Measurements from ENCODE around the gene OLFML2A.

The OLFML2A gene

DNA sequence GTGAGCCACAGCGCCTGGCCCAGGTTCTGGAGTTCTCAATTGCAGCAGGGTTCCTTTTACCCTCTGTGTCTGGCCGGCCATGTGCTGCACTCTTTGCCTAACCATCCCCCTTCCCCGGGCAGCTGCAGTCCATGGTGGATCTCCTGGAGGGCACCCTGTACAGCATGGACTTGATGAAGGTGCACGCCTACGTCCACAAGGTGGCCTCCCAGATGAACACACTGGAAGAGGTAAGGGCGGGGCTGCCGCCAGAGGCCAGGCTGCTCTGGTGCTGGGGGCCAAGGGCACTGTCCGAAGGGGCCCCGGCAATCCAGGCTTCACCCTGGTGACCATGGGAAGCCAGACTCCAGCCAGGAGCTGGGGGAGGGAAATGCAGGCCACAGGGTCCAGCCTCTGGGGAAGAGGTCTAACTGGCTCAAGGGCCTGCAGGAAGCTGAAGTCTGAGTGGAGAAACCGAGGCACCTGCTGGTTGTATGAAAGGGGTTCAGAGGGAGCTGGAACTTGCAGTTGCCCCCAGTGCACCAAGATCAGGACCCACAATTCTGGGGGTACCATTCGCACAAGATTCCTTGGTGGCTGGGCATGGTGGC is 18.1 kb downstream of the OLFML2A start:
- no peak for DNase-seq (ENCODE audit: low read depth in 2 of 2, low spot score in 1 of 2)

DNA sequence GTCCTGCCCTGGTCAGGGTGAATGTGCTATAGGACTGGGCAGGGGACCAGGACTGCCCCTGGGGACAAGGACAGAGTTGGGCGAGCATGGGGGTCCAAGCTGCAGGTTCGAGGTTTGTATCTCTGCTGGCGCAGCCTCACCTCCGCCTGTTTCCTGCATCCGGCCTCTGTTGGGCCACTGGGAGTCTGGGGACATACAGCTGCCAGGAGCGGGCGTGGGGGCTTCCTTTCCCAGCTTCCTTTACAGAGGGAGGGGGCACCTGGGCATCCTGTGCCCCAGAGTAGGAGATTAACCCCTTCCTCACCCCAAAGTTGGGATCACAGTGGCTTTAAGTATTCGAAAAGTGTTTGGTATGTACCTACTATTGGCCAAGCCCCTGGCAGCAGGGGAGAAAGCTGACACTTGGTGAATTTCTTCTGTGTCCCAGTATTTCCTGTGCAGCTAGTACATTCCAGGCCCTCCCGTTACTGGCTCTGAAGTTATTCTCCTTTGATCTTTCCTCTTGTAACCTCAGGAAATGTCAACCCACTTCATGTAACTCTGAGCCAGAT is 19.0 kb downstream of the OLFML2A start:
- DNase-seq (ENCODE audit: low read depth in 2 of 2, low spot score in 1 of 2) = no peak

DNA sequence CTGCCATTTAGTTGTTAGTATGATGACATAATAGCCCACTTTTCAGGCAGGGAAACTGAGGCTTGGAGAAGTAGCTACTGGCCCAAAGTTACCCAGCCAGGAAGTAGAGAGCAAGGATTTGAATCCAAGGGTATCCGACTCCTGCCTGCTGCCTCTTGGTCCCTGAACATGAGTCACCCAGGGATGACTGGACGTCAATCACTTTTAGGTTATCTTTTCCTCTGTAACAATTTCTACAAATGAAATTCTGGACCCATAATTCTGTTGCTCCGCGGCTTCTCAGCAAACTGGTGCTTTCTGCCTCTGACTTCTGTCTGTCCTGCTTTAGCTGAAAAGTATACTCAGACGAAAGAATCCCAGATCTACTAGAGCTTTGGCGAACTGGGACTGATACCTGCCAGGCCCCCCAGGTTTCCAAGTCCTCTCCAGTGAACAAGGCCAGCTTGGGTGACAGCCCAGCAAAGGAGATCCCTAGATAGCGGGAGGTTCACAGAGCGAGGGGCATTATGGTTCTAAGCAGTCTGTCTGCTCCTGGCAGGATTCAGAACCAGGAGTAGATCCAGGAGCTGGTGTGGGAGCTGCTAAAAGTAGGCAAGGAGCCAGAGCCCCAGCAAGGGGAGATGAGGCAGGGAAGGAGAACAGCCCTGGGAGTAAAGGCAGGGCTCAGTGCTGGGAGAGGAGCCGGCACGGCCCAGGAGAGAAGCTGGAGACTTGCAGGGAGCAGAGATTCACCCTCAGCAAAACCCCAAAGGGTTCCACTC is 20.6 kb downstream of the OLFML2A start:
- no peak for DNase-seq (ENCODE audit: low read depth in 2 of 2, low spot score in 1 of 2)

GRCh38 chr9:124799274-124800006 is 22.5 kb downstream of the OLFML2A start:
- no peak for DNase-seq (ENCODE audit: low read depth in 2 of 2, low spot score in 1 of 2)

DNA sequence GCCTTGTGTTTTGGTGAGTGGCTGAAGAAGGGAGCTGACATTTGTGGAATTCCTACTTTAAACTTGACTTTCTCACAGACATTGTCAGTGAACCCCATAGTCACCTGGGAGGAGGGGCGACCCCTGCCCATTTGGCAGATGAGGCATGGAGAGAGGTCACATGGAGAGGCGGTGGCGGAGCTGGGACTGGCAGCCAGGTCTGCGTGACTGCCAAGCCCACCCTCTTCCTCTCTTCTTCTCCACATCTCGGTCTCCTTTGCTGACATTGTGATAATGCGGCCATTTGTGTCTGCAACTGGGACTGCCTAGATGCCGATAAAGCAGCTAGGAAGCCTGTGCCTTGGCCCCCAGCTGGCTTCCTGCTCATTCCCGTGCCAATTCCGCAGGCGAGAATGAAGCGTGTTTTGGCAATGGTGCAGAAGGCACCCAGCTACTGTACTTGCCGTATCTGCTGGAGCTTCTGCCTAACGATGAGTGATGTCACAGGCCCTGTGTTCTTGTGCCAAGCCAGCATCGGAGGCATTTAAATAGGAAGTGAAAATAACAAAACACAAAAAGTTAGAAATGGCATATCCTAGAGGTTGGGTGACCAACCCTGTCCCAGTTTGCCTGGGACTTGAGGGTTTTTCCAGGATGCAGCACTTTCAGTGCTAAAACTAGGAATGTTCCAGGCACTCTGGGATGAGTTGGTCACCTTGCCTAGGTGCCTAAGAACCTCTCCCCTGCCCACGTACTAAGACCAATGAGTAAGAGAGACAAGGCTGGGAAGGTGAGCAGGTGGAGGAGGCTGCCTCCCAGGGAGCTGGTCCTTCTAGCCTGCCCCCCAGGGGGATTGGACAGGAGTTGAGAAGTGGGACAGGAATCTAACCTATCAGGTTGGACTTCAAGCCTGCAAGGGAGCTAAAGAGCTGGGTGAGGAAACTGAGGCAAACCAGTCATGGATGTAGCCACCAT is 23.6 kb downstream of the OLFML2A start:
- no peak for DNase-seq (ENCODE audit: low read depth in 2 of 2, low spot score in 1 of 2)

DNA sequence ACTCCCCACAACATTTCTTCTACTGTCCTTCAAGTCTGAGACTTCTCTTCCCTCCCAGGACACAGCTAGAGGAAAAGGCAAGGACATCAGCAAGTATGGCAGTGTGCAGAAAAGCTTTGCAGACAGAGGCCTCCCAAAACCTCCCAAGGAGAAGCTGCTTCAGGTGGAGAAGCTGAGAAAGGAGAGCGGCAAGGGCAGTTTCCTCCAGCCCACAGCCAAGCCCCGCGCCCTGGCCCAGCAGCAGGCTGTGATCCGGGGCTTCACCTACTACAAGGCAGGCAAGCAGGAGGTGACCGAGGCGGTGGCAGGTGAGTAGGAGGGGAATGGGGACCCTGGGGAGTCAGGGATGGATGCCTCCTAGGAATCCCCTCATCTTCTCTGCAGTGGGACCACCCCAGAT is 24.4 kb downstream of the OLFML2A start:
- no peak for DNase-seq (ENCODE audit: low read depth in 2 of 2, low spot score in 1 of 2)

- DNase-seq (ENCODE audit: low read depth in 2 of 2, low spot score in 1 of 2) = no peak
These were observed 25.5 kb downstream of the OLFML2A start for GRCh38 chr9:124802426-124802825.

- DNase-seq (ENCODE audit: low read depth in 2 of 2, low spot score in 1 of 2) = no peak
These were observed 27.0 kb downstream of the OLFML2A start for GRCh38 chr9:124803911-124804310.

DNA sequence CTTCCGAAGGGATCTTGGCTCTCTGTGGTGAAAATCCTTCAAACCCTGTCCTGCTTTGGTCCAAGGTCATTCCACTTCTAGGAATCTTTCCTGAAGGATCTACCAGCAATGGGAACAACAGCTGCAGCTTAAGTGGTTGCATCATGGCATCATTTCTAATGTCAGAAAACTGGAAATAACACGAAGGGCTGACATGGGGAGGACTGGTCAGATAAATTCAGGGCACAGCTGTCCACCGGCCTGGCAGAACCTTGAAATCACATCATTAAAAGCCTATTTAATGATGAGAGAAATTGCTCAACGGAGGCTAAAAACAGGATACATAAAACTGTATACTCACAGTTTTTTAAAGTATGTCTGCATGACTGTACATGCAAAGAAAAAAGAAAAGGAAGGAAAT is 28.3 kb downstream of the OLFML2A start:
- no peak for DNase-seq (ENCODE audit: low read depth in 2 of 2, low spot score in 1 of 2)

DNA sequence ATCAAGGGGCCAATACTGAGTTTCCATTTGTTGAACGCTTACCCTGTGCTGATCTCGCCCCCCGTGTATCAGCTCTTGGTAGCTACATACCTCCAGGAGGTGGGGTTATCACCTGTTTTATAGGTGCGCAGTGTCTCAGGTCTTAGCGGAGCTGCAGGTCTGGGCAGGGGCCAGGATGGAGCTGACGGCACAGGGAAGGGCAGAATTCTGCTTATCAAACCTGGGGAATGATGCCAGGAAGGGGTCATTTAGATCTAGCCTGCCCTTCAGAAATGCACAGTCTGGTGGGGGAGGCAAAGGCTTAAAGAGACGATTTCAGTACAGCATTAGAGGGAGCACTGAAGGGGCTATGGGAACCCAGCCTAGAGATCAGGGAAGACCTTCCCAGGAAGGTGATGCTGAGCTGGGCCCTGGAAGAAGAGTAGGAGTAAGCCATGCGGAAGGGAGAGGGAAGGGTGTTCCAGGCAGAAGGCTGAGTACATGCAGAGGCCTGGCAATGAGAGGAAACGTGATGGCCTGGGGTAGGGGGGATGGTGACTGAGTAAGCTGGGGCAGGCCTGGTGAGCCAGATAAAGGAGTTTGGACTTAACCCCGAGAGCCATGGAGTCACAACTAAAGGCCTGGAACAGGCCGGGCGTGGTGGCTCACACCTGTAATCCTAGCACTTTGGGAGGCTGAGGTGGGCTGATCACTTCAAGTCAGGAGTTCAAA is 31.5 kb downstream of the OLFML2A start:
- no peak for DNase-seq (ENCODE audit: low read depth in 2 of 2, low spot score in 1 of 2)

DNA sequence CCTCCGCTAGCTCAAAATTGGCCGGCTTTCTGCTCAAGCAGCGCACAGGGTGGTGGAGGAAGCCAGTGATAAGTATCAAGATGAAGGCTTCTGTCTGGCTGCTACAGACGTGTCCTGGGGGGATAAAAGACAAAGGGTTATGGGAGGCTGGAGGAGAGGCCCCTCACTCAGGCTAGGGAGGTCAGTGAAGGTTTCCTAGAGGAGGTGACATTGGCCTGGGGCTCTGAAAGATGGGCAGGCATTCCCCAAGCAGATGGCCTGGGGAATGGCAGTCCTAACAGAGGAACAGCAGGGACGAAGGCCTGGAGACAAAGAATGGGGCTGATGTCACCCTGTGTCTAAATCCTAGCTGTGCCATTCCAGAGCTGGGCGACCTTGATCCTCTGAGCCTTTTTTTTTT is 32.3 kb downstream of the OLFML2A start:
- DNase-seq (ENCODE audit: low read depth in 2 of 2, low spot score in 1 of 2) = no peak

DNA sequence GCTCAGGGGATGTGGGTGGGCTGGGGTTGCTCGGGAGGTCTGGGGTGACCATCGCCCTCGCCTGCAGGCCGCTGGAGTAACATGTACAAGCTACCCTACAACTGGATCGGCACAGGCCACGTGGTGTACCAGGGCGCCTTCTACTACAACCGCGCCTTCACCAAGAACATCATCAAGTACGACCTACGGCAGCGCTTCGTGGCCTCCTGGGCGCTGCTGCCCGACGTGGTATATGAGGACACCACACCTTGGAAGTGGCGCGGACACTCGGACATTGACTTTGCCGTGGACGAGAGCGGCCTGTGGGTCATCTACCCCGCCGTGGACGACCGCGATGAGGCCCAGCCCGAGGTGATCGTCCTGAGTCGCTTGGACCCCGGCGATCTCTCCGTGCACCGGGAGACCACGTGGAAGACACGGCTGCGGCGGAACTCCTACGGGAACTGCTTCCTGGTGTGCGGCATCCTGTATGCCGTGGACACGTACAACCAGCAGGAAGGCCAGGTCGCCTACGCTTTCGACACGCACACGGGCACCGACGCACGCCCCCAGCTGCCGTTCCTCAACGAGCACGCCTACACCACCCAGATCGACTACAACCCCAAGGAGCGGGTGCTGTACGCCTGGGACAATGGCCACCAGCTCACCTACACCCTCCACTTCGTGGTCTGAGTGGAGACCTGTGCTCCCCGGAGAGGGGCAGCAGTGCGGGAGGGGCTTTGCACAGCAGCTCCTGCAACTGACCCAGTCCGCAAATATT is 33.0 kb downstream of the OLFML2A start:
- DNase-seq (ENCODE audit: low read depth in 2 of 2, low spot score in 1 of 2) = no peak

- no peak for DNase-seq (ENCODE audit: low read depth in 2 of 2, low spot score in 1 of 2)
These were observed 33.9 kb downstream of the OLFML2A start for GRCh38 chr9:124810663-124811355.

DNA sequence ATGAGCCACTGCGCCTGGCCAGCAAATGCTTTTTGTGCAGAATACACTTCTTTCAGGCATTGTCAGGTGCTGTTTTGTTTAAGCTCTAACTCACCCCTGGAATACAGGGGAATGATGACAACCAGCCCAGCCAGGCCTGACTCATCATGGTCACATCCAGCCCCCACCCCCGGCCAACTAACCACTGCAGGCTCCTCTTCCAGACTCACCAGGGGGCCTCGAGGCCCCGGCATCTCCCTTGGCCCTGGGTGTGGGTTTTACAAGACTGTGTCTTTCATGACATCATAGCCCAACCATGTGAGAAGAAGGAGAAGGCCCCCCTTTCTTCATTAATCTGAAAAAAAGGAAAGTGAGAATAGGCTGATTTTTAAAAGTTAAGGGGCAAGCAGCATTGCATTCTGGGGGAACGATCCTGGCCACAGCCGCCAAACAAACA is 35.5 kb downstream of the OLFML2A start:
- DNase-seq (ENCODE audit: low read depth in 2 of 2, low spot score in 1 of 2) = no peak

DNA sequence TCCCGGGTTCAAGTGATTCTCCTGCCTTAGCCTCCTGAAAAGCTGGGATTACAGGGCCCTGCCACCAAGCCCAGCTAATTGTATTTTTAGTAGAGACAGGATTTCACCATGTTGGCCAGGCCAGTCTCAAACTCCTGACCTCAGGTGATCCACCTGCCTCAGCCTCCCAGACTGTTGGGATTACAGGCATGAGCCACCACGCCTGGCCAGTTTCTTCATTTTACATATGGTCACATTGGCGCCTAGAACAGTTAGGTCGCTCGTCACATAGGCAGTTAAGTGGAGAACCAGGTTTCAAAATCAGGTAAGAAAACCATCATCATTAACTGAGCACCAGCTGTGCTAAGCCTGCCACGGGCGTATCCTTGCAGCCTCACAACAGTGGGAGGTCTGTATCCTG is 36.1 kb downstream of the OLFML2A start:
- DNase-seq (ENCODE audit: low read depth in 2 of 2, low spot score in 1 of 2) = no peak

DNA sequence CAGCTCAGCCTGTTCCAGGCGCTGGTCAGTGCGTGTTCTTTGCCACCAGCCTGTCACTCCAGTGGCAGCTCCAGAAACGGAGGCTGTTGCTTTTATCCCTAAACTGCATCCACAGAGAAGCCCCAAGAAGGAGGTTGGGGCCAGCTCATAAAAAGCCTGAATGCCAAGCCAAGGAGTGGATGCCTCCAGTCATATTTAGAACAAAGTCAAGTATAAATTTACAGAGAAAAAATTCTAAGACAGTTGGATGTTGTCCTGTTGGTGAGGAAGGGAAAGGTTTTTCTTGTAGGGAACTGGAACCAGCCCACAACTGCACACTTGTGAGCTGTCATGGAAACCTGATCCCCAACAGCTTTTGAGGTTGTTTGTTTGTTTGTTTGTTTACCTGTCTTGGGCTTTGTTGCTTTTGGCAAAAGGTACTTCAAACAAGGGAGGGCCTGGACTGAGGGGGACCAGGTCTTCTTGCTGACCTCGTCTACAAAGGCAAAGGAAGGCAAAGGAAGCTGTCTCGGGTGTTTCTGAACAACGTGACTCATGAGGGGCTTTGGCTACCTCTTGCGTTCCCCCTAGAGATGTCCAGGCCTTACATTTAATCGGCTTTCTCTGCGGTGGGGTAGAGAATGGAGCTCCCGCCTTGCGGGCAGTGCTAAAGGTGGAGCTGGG is 36.7 kb downstream of the OLFML2A start:
- DNase-seq (ENCODE audit: low read depth in 2 of 2, low spot score in 1 of 2) = no peak

DNA sequence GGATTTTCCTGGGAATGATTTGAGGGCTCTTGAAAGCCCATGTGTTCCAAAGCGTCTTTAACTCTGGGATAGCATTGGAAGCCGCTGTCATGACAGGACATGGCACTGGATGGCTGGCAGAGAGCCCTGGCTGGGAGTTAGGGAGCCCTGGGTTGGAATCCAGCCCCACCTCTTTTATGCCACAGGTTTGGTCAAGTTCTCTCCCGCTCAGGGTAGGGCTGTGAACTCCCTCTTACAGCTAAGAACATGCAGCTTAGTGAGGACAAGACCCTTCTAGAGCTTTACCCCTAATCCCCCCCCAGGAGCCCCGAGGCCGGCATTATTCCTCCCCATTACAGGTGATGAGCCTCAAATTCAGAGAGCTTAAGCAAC is 37.2 kb downstream of the OLFML2A start:
- no peak for DNase-seq (ENCODE audit: low read depth in 2 of 2, low spot score in 1 of 2)

- DNase-seq (ENCODE audit: low read depth in 2 of 2, low spot score in 1 of 2) = no peak
These were observed 38.7 kb downstream of the OLFML2A start for GRCh38 chr9:124815601-124816000.
